Mucosa of descending colon (tissue), 3 donors: ENCODE results near the gene INSIG1. TPM values are rescaled to one million over a fixed set of nuclear protein-coding genes. Genes with fewer than 3 reads are reported as not detected.

ENCODE experiments used
- ATAC-seq: fragments of 200-7000 bp; cut with Tn5 transposase; one replicate; pipeline ENCODE4 v1.9.1; 2020; ENCODE audit warnings: mild to moderate bottlenecking, moderate library complexity
- DNase-seq, 3 donors: peaks; one replicate each; pipeline ENCODE4 v3.0.0-alpha.2; 2020
- H3K36me3 ChIP-seq: fragments of 200-600 bp; one replicate; pipeline ENCODE4 v1.8.0; 2021; ENCODE audit warnings: low read depth, mild to moderate bottlenecking
- H3K4me1 ChIP-seq: fragments of 200-600 bp; one replicate; pipeline ENCODE4 v1.8.0; 2021; ENCODE audit warnings: low read depth, mild to moderate bottlenecking
- H3K4me3 ChIP-seq: fragments of 200-600 bp; one replicate; pipeline ENCODE4 v1.8.0; 2021; ENCODE audit warnings: mild to moderate bottlenecking
- H3K9me3 ChIP-seq: fragments of 200-600 bp; one replicate; pipeline ENCODE4 v1.8.0; 2021; ENCODE audit warnings: mild to moderate bottlenecking
- CTCF ChIP-seq: fragments of 200-600 bp; IDR thresholded peaks from one replicate; pipeline ENCODE4 v1.8.0; 2022; ENCODE audit warnings: antibody characterized with exemption, mild to moderate bottlenecking
- intact Hi-C, 2 donors: fragments of 100-400 bp; cut with DNase I in 1 of 2; cut with micrococcal nuclease in 1 of 2; formaldehyde crosslinking; loops; one replicate each; pipeline versions ENCODE4 v1.11.0 to v1.11.1; 2022; cut with DNase I, micrococcal nuclease
- total RNA-seq, 3 donors: library from RNA; stranded (reverse); fragmentation: NEBNext Ultra II Directional in 2 of 3; extraction: Animal tissue kit (Norgen Biotek cat#: 25700) in 2 of 3; gene quantifications; one replicate each; pipeline versions ENCODE4 v1.2.1 to v1.2.4, GENCODE V29; 2021 to 2023
- donor health status: DM: no; HTN: no; CAD: no; lungs with moderate emphysema.
- donor health status: DM: no; HTN: no; CAD: no.
- donor health status: DM: no; HTN: yes; CAD: no.

Gene INSIG1
- total RNA-seq, 3 donors from 2014 or later, result 40.1 to 85.1 (median 83.2) TPM

- no peak for DNase-seq
These were observed 35.6 kb upstream of the INSIG1 start for GRCh38 chr7:155262031-155262430.

GRCh38 chr7:155263051-155263450 is 34.6 kb upstream of the INSIG1 start:
- no peak for ATAC-seq
- intact Hi-C loops, result no loop called here
- Histone ChIP-seq H3K4me3 (no peak overlapping the region), H3K36me3 (no peaks in the 10 kb centered on the region), H3K4me1 (no peaks in the 10 kb centered on the region), H3K9me3 (no peaks in the 10 kb centered on the region)
- DNase-seq, result no peak
- no peak for TF ChIP-seq CTCF

More at GRCh38 chr7:155262031-155262430, 35.6 kb upstream of the INSIG1 start:
- no peaks in the 10 kb centered on the region for H3K9me3 ChIP-seq
- intact Hi-C loops, result no loop called here
- ATAC-seq, result no peak
- no peaks in the 10 kb centered on the region for H3K4me1 ChIP-seq
- no peaks in the 10 kb centered on the region for H3K36me3 ChIP-seq
- no peak for TF ChIP-seq CTCF
- H3K4me3 ChIP-seq, result no peak overlapping the region

- no peak for DNase-seq
- intact Hi-C loops, result no loop called here
- no peak for ATAC-seq
These were observed 34.0 kb upstream of the INSIG1 start for GRCh38 chr7:155263581-155264143.

GRCh38 chr7:155265144-155265543 is 32.5 kb upstream of the INSIG1 start:
- intact Hi-C loops, result no loop called here
- Histone ChIP-seq H3K4me3 (no peak overlapping the region), H3K9me3 (no peaks in the 10 kb centered on the region), H3K36me3 (no peaks in the 10 kb centered on the region), H3K4me1 (no peaks in the 10 kb centered on the region)
- no peak for TF ChIP-seq CTCF
- DNase-seq (no peak), ATAC-seq (no peak)

More at GRCh38 chr7:155263581-155264143, 34.0 kb upstream of the INSIG1 start:
- Histone ChIP-seq H3K9me3 (no peaks in the 10 kb centered on the region), H3K4me3 (no peak overlapping the region), H3K36me3 (no peaks in the 10 kb centered on the region), H3K4me1 (no peaks in the 10 kb centered on the region)
- no peak for TF ChIP-seq CTCF

- no peak for DNase-seq
- Histone ChIP-seq H3K4me1 (no peaks in the 10 kb centered on the region), H3K9me3 (no peaks in the 10 kb centered on the region), H3K36me3 (no peaks in the 10 kb centered on the region), H3K4me3 (no peak overlapping the region)
- ATAC-seq, result peak; percentile 83
- TF ChIP-seq CTCF, result no peak
- intact Hi-C loops, result no loop called here
These were observed 31.7 kb upstream of the INSIG1 start for GRCh38 chr7:155265961-155266360.

GRCh38 chr7:155266440-155266839 is 31.2 kb upstream of the INSIG1 start:
- ATAC-seq, result peak; percentile 12
- H3K36me3 ChIP-seq, result no peaks in the 10 kb centered on the region
- DNase-seq, result no peak
- no peaks in the 10 kb centered on the region for H3K4me1 ChIP-seq
- intact Hi-C loops, result no loop called here
- H3K4me3 ChIP-seq, result no peak overlapping the region
- TF ChIP-seq CTCF, result no peak
- no peaks in the 10 kb centered on the region for H3K9me3 ChIP-seq
